GM19043 (cell line): ENCODE data around the gene FREY1.

Experiments used
- ATAC-seq: cut with Tn5 transposase; IDR thresholded peaks from one replicate; pipeline ENCODE4 v1.9.1; 2021; ENCODE audit warnings: low read depth; ENCODE audit not compliant: unreplicated experiment

Gene FREY1

GRCh38 chr11:45897556-45897955 lies 9.5 kb downstream of the FREY1 start:
- no peak for ATAC-seq

GRCh38 chr11:45896422-45896984 lies 10.6 kb downstream of the FREY1 start:
- ATAC-seq, result no peak

GRCh38 chr11:45895553-45896259 lies 11.4 kb downstream of the FREY1 start:
- no peak for ATAC-seq

- ATAC-seq, result no peak
Observed at GRCh38 chr11:45894555-45895247, 12.4 kb downstream of the FREY1 start.

- ATAC-seq, result no peak
Observed at GRCh38 chr11:45892856-45893255, 14.2 kb downstream of the FREY1 start.

- ATAC-seq, result no peak
Observed at GRCh38 chr11:45890886-45891550, 16.1 kb downstream of the FREY1 start.

GRCh38 chr11:45889966-45890365 lies 17.1 kb downstream of the FREY1 start:
- no peak for ATAC-seq

- ATAC-seq, result no peak
Observed at GRCh38 chr11:45889555-45889954, 17.5 kb downstream of the FREY1 start.

GRCh38 chr11:45887587-45887986 lies 19.5 kb downstream of the FREY1 start:
- no peak for ATAC-seq

- ATAC-seq, result no peak
Observed at GRCh38 chr11:45886816-45887520, 20.1 kb downstream of the FREY1 start.

- ATAC-seq, result no peak
Observed at GRCh38 chr11:45885921-45886721, 20.9 kb downstream of the FREY1 start.

- no peak for ATAC-seq
Observed at GRCh38 chr11:45885274-45885920, 21.7 kb downstream of the FREY1 start, which contains the start of gene MAPK8IP1. MAPK8IP1 (plus strand) TSS chr11:45885651; CDS start chr11:45885821, 170 bp downstream.

GRCh38 chr11:45884596-45885185 lies 22.4 kb downstream of the FREY1 start:
- no peak for ATAC-seq

GRCh38 chr11:45881708-45882368 lies 25.2 kb downstream of the FREY1 start:
- ATAC-seq, result no peak

- ATAC-seq, result no peak
Observed at GRCh38 chr11:45880772-45881570, 26.1 kb downstream of the FREY1 start.

GRCh38 chr11:45879803-45880686 lies 27.0 kb downstream of the FREY1 start:
- no peak for ATAC-seq

GRCh38 chr11:45877845-45878244 lies 29.2 kb downstream of the FREY1 start:
- no peak for ATAC-seq
